Measurements from ENCODE around the gene C10orf95.

GRCh38 chr10:102493771-102494170, 42.4 kb upstream of the C10orf95 start:
- TF ChIP-seq, protein P1, sequence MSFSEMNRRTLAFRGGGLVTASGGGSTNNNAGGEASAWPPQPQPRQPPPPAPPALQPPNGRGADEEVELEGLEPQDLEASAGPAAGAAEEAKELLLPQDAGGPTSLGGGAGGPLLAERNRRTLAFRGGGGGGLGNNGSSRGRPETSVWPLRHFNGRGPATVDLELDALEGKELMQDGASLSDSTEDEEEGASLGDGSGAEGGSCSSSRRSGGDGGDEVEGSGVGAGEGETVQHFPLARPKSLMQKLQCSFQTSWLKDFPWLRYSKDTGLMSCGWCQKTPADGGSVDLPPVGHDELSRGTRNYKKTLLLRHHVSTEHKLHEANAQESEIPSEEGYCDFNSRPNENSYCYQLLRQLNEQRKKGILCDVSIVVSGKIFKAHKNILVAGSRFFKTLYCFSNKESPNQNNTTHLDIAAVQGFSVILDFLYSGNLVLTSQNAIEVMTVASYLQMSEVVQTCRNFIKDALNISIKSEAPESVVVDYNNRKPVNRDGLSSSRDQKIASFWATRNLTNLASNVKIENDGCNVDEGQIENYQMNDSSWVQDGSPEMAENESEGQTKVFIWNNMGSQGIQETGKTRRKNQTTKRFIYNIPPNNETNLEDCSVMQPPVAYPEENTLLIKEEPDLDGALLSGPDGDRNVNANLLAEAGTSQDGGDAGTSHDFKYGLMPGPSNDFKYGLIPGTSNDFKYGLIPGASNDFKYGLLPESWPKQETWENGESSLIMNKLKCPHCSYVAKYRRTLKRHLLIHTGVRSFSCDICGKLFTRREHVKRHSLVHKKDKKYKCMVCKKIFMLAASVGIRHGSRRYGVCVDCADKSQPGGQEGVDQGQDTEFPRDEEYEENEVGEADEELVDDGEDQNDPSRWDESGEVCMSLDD (tag by site-specific recombination; IDR thresholded peaks at IDR 0.05) = no peak
- TF ChIP-seq ZBTB49 (tag by site-specific recombination; IDR thresholded peaks at IDR 0.05; ENCODE audit: low read depth) (no peak), ZNF274 (IDR thresholded peaks at IDR 0.05; ENCODE audit: low read length) (no peak), ZNF274 (tag by site-specific recombination; IDR thresholded peaks at IDR 0.05; ENCODE audit: borderline replicate concordance) (no peak), BCL11A (tag by site-specific recombination; IDR thresholded peaks at IDR 0.05; ENCODE audit: low read depth) (no peak)
